HepG2 (cell line): Measurements from ENCODE around the gene SPN.
"Not testable (repeated sequence)": the region's sequence is repeated elsewhere in the genome, so short reads cannot be mapped to it uniquely, and the experiment has no call there.

Experiments used
- MED1 ChIP-seq: sonication (generic); formaldehyde crosslinking; IDR thresholded peaks from 2 replicates; pipeline ENCODE4 v1.4.0; 2020; ENCODE audit warnings: missing genetic modification reagents
- MEIS2 ChIP-seq: sonication (generic); formaldehyde crosslinking; IDR thresholded peaks from 2 replicates; pipeline ENCODE4 v1.9.0; 2021; ENCODE audit warnings: mild to moderate bottlenecking, missing genetic modification reagents
- PBX2 ChIP-seq: IDR thresholded peaks from 2 replicates; pipeline ENCODE4 v1.6.1; 2016; ENCODE audit warnings: control low read depth
- TCF12 ChIP-seq, 2 experiments: fragments of 450-650 bp in 1 of 2; sonication (generic) in 1 of 2; formaldehyde crosslinking in 1 of 2; IDR thresholded peaks; 2 replicates each; pipeline versions ENCODE4 v1.6.1 to v1.8.0; 2017 to 2022; ENCODE audit warnings: antibody characterized with exemption in 1 of 2, mild to moderate bottlenecking in 1 of 2, missing genetic modification reagents in 1 of 2, moderate library complexity in 1 of 2
- ZNF724P ChIP-seq: sonication (generic); formaldehyde crosslinking; IDR thresholded peaks from 2 replicates; pipeline ENCODE4 v1.8.0; 2022; ENCODE audit warnings: missing genetic modification reagents, borderline replicate concordance

- not testable (repeated sequence) for TF ChIP-seq MEIS2 (CRISPR knock-in tag); MED1 (CRISPR knock-in tag); PBX2 (CRISPR knock-in tag); ZNF724P (CRISPR knock-in tag); TCF12 (IDR thresholded peaks at IDR 0.05); TCF12 (CRISPR knock-in tag; IDR thresholded peaks at IDR 0.05)
These were observed 35.4 kb upstream of the SPN start for GRCh38 chr16:29627661-29628075.
